Stimulated activated CD8-positive, alpha-beta memory T cell treated with anti-CD3 and anti-CD28 coated beads, Interleukin-12 subunit alpha, Interleukin-12 subunit beta, amount 100 ng/mL, for 1 hour (primary cell): Measurements from ENCODE around the gene FAM83B.
"Not testable (repeated sequence)": the region's sequence is repeated elsewhere in the genome, so short reads cannot be mapped to it uniquely, and the experiment has no call there.

ENCODE experiments used
- DNase-seq: peaks from one replicate; pipeline ENCODE4 v3.0.0-alpha.2; 2020; ENCODE audit warnings: low read depth

Gene FAM83B

DNA sequence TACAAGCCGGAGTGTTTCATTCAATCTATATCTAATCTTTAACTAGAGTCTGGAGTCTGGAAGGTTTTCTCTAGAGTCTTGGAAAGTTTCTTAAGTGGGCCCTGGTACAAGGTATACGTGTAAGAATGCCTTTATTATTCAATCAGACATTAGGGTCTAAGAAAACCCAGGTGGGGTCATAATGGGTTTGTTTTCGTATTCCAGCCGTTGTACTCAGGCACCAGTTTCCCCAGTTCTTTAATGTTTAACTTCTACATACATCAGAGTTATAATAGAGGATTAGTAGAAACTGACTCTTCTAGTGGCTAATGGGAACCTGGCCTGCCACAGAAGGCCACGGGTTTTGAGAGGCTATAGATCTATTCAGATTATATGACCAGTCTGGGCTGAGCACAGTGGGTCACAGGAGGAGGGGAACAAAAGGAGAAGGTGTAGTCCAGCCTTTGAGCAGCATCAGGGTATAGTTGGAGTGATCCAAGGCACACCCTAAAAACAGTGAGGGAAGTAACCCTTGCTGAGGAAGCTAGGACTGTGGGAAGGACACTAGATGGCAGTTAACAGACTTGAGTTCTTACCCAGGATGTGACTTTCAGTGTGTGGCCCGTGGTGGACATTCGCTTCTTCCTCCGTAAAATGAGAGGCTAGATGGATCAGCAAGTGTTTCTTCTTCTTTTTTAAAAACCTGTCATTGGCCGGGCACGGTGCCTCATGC, 15.5 kb downstream of the FAM83B start:
- no peak for DNase-seq

- DNase-seq, result no peak
Observed at GRCh38 chr6:54864272-54864671, 17.7 kb downstream of the FAM83B start.

GRCh38 chr6:54865091-54865631, 18.6 kb downstream of the FAM83B start:
- DNase-seq, result no peak

- DNase-seq, result no peak
Observed at GRCh38 chr6:54868556-54868955, 22.0 kb downstream of the FAM83B start.

GRCh38 chr6:54873599-54873998, 27.0 kb downstream of the FAM83B start:
- DNase-seq, result no peak

DNA sequence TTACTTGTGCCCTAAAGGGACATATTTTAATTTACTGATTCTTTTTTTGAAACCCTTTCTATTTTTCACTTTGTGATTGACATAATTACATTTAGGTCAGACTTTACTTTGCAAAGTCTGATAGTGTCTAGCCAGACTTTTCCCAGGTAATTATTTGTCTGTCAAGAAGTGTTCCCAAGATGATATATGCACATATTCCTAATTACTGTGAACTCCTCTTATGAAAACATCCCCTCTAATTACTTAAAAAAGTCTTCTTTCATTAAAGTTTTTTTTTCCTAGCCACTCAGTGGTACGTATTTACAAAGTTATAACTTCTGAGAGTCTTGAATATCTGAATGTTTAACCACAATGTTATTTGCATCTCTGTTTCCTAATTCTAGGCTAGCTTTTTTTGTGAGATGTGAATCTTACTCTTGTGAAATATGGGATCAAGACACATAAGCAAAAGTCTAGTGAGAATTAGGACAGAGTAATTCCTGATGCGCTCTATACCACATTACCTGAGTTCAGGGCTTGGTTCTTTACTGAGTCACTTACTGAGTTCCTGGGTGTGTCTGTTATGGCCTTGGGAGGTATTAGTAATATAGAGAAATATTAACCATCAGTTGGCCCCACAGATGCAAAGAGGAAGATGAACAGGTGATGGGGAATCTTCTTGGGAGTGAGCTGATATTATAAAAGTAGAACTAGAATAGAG, 27.9 kb downstream of the FAM83B start:
- DNase-seq, result no peak

DNA sequence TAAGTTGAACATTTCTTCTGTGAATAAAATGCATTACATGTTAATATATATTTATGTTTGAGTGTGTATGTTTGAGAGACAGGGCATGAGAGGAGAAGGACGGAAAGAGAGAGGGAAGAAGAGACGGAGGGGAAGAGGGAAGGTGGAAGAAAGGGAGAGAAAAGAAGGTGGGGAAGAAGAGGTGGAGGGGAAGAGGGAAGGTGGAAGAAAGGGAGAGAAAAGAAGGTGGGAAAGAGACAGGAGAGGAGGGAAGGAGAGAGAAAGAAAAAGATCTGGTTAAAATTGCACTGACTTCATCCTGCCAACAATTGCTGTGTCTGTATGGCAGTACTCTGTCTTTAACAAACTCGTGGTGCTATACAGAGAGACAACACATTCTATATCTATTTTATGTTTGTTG, 29.0 kb downstream of the FAM83B start:
- no peak for DNase-seq

DNA sequence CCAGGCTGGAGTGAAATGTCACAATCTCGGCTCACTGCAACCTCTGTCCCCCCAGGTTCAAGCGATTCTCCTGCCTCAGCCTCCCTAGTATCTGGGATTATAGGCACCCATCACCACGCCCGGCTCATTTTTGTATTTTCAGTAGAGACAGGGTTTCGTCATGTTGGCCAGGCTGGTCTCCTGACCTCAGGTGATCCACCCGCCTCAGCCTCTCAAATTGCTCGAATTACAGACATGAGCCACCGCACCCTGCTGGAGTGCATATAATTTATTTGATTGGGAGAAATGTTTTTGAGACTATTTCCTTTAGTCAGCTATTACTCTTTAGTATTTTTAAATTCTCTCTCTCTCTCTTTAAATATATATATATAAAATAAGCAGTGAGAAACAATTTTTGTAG, 29.8 kb downstream of the FAM83B start:
- no peak for DNase-seq

DNA sequence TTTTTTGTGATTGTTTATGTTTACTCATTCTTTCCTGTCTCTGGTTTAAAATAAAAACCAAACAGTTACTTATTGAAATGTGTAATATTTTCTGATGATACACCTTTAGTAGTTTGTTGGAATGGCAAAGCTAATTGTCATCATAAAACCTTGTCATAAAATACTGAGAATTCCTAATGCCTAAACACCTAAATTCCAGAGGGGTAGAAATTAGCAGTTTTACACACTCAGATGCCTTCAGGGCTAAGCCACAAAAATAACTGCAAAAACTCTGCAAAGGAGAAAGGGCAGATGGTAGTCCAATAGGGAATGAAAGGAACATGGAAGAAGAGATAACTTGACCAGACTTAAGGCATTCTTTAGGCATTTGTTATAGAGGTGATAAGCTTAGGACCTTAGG, 30.3 kb downstream of the FAM83B start:
- DNase-seq, result no peak

GRCh38 chr6:54877713-54878317, 31.2 kb downstream of the FAM83B start:
- DNase-seq, result no peak

GRCh38 chr6:54878718-54879117, 32.1 kb downstream of the FAM83B start:
- DNase-seq, result no peak

GRCh38 chr6:54879188-54879985, 32.8 kb downstream of the FAM83B start:
- no peak for DNase-seq

GRCh38 chr6:54881067-54881730, 34.6 kb downstream of the FAM83B start:
- no peak for DNase-seq

DNA sequence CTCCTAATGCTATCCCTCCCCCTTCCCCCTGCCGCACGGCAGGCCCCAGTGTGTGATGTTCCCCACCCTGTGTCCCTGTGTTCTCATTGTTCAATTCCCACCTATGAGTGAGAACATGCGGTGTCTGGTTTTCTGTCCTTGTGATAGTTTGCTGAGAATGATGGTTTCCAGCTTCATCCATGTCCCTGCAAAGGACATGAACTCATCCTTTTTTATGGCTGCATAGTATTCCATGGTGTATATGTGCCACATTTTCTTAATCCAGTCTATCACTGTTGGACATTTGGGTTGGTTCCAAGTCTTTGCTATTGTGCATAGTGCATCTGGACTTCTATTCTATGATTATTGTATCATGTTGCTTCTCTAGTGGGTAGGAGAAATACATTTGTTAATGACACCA, 35.3 kb downstream of the FAM83B start:
- not testable (repeated sequence) for DNase-seq

DNA sequence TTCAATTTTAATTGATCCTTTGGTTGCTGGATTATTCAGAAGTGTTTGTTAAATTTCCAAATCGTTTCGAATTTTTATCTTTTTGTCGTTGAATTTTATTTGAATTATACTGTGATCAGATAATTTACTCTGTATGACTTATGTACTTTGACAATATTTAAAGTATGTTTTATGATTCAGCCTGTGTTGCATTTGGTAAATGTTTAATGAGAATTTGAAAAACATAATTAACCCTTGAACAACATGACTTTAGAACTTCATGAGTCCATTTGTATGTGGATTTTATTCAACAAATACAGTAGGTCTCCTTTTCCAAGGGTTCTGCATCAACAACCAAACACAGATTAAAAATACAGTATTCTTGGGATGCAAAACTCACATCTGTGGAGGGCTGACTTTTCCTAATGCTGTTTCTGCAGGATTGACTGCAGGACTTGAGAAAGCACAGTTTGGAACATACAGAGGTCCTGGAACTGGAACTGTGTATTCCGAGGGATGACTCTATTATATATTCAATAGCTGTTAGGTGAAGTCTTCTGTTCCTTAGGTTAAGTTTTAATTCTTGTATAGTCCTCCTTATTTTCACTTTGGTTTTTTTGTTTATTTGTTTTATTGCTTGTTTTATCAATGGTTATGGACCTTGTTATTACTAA, 40.5 kb downstream of the FAM83B start:
- no peak for DNase-seq

- DNase-seq, result no peak
Observed at GRCh38 chr6:54891536-54891935, 45.0 kb downstream of the FAM83B start.

DNA sequence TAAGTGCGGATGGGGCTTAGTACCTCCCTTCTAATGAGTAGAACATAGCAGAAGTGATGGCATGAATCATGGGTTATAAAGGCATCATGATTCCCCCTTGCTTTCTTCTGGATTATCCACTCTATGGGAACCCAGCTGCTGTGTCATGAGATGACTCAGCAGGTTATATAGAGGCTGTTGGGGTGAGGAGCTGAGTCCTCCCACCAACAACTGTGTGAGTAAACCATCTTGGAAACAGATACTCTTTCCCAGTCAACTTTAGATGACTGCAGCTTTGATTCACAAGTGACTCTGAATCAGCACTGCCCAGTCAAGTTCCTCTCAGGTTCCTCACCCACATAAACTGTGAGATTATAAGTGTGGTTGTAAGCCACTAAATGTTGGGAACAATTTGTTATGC, 46.3 kb downstream of the FAM83B start:
- DNase-seq, result no peak

GRCh38 chr6:54893818-54894217, 47.2 kb downstream of the FAM83B start:
- DNase-seq, result no peak

GRCh38 chr6:54896302-54896701, 49.7 kb downstream of the FAM83B start:
- no peak for DNase-seq

DNA sequence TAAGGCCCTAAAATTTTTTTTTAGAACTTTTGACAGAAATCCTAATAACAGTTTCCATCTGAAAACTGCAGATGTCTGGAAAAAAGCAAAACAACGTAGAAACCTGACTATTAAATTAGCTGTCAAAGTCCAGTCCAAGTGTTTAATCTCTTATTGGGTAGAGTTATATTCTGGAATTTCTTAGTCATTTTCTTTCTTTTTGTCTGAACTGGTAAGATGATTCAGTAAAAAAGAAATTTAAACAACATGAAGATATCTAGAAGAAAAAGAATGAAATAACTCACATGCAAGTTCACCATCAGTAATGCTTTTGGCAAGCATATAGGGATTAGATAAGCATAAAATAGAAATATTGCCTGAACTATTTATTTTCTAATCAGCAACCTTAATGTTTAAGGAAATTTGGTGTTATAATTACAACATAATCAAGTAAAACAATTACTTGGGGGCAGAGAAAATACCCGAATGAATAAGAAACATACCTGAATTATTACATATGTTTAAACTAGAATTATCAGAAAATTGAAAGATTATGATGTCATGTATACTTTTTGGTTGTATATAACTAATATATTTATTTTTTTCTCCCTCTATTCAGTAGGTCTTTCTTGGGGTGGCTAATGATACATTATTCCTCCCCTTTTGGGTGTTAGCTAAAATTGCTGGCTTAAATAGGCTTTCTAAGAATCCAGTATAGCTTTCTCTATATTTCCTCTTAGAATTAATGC, 51.1 kb downstream of the FAM83B start:
- DNase-seq, result no peak

- DNase-seq, result no peak
Observed at GRCh38 chr6:54898767-54899166, 52.2 kb downstream of the FAM83B start.
